ENCODE data around the gene DYRK1A.

DYRK1A gene

DNA sequence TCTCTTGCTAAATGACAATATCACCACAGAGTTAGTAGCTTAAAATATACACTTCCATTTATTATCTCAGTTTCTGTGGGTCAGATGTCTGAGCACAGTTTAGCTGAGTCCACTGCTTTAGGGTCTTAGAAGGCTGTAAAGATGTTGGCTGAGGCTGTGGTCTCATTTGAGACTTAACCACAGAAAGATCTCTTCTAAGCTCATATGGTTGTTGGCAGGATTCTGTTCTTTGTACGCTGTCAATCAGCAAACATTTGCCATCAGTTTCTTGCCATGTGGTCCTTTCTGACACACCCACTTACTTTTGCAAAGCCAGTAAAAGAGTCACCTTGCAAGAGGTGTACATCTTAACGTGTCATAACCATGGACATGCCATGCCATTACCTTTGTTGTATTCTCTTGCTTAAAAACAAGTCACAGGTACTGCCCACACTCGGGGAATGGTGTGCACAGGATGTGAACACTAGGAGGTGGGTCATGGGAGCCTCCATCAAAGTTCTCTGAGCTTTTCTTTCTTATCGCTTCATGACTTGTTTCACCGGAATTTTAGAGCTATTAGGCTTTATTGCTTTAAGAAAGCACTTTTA, 18.7 kb downstream of the DYRK1A start:
- no peak for DNase-seq (ENCODE audit: low read depth)

- no peak for DNase-seq (ENCODE audit: low read depth)
These were observed 19.6 kb downstream of the DYRK1A start for GRCh38 chr21:37386151-37386550.

GRCh38 chr21:37389456-37389855, 22.9 kb downstream of the DYRK1A start:
- no peak for DNase-seq (ENCODE audit: low read depth)

- DNase-seq (ENCODE audit: low read depth): no peak
These were observed 25.1 kb downstream of the DYRK1A start for GRCh38 chr21:37391666-37392065.

DNA sequence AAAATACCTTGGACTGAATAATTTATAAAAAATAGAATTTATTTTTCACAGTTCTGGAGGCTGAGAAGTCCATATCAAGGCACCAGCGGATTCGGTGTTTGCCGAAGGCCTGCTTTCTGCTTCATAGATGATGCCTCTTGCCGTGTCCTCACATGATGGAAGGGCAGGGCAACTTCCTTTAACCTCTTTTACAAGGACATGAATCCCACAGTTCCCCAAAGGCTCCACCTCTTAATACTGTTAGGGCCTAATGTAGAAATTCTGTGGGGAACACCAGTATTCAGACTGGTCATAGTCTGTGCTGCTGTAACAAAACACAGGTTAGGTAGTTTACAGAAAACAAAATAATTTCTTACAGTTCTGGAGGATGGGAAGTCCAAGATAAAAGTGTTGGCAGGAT, 25.9 kb downstream of the DYRK1A start:
- DNase-seq (ENCODE audit: low read depth): no peak

DNA sequence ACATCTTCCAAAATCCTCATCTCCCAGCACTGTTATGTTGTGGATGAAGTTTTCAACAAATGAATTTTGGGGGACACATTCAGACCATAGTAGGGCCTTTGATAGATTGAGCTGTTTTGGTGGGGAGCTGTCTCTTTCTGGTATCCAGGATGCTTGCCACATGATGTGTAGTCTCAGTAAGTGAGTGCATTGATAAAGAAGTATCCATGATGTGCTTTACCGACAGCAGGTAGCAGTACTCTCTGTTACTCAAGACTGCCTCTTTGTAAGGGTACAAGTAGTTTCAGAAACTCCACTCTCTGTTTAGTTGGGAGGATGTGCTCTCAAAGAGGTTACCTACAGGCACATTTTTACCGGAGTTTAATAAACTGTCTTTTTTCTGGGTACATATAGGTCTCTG, 26.5 kb downstream of the DYRK1A start:
- no peak for DNase-seq (ENCODE audit: low read depth)

- no peak for DNase-seq (ENCODE audit: low read depth)
These were observed 27.2 kb downstream of the DYRK1A start for GRCh38 chr21:37393786-37394185.

DNA sequence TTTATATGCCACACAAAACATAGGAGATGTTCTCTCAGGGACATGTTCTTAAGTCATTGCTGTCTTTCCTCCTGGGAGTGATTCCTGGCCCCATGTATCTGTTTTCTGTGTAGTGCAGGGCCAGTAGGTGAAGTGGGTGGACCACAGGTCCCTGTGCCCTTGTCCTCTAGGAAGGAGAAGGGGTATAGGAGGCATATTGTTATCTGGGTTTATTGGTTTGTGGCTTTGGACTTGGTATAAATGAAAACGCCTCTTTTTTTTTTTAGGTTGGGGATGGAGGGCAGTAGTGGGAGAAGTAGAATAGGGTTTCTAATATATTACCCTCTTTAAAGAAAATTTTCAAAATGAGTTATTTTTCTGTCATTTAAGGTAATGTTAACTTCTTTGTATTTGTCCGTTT, 29.4 kb downstream of the DYRK1A start:
- DNase-seq (ENCODE audit: low read depth): no peak

- no peak for DNase-seq (ENCODE audit: low read depth)
These were observed 30.3 kb downstream of the DYRK1A start for GRCh38 chr21:37396855-37397254.

DNA sequence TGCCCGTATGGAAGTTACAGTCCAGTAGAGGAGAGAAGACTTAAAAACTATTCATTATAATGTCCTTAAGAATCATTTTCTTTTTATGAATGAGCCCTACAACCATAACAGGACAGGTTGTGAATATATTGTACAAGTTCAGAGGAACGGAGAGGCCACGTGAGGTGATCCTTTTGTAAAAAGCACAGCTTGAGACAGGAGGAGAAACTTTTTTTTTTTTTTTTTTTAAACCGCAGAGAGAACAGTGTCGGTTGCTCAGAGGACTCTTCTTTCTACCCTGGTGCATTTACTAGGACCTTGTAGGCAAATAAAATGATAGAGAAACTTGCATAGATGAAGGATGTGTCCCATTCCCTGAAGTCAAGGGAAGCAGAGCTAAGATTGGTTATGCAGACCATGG, 32.1 kb downstream of the DYRK1A start:
- no peak for DNase-seq (ENCODE audit: low read depth)

DNA sequence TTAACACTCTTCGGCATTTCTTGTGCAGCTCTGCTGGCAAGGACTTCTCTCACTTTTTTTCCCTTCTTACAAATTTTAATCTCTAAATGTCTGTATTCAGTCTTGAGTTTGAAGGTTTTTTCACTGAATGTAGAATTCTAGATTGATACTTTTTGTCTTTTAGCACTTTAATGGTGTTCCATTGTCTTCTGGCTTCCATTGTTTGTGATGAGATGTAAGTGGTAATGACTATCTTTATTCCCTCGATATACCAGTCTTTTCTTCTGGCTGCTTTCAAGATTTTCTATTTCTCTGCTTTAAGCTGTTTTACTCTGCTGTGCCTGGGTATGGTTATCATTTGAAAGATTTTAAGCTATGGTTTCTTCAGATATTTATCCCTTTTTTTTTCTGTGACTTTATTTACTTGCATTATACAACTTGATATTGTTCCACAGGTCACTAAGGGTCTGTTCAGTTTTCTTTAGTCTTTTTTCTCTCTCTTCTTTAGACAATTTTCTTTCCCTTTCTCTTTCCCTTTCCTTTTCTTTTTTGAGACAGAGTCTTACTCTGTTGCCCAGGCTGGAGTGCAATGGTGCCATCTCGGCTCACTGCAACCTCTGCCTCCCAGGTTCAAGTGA, 35.8 kb downstream of the DYRK1A start:
- DNase-seq (ENCODE audit: low read depth): no peak

DNA sequence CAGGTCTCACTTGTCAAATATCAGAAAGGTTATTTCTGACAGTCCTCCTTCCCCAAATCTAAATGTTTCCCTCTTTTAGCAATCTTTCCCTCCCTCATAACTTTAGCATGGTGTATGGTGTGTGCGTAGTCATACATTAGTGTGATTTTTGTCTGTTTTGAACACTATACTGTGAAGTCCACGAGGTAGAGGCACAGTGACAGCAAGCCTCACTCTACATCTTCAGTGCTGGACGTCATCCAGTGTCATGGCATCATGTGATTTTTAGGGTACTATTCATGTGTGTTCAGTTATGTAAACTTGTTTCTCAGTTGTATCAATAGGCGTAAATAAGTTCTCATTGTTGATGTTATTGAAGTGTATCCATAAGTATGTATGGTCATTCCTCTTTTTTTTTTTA, 39.1 kb downstream of the DYRK1A start:
- no peak for DNase-seq (ENCODE audit: low read depth)

DNA sequence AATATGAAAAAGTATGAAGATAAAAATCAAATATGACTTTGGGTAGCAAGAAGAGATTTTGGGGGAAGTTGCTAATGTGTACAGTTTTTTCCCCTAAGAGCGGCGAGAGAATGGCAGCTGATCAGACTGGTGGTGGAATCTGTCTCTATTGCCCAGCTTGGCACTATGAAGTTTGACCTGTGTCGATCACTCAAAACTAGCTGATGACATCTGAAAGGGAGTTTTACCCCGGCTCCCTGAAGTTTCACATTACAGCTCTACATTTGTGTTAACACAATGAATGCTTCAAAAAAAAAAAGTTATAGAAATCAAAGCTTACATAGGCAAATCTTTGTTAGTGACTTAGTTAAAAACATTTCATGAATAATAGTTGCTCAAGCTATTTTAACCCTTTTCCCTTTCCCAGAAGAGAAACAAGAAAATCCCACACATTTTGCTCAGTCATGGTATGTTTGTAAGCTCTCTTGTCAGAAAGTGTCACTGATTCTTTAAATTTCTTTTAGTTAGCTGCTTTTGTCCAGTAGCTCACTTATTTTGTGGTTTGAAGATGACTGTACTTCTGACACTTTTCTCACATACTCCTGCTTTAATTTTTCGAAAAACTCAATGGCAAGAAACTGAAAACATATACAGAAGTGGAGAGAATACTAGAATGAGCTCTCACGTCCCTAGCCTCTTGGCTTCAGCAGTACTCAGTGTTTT, 41.3 kb downstream of the DYRK1A start:
- DNase-seq (ENCODE audit: low read depth): no peak

DNA sequence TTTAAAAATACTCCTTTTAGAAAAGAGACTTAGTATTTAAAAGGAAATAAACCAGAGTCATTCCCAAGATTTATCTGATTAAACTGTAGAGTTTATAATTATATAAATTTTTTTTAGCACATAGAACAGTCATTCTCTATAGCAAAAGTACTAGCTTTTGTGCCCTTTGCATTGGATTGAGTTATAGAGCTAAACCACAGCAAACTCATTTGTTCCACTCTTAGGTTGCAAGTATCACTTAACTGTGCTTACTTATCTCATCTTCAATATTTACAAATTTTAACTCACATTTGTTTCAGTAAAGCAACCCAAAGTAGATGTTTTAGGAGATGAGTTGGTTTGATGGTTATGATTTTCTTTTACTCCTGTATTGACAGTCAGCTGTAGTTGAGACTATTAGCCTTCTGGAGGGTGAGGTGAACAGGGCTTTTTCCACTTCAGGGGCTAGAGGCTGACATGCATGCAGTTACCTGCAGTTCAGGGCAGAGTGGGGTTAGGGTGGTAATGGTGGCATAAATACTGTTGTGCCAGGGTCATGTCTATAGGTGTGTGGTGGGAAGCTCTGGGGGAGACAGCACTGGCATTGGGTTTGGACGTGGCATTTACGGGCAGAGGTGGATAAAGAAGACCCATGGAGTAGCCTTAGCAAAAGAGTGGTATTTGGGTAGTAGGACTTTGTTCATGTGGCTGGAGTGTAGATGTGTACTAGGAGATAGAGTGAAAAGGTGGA, 42.1 kb downstream of the DYRK1A start:
- DNase-seq (ENCODE audit: low read depth): no peak

DNA sequence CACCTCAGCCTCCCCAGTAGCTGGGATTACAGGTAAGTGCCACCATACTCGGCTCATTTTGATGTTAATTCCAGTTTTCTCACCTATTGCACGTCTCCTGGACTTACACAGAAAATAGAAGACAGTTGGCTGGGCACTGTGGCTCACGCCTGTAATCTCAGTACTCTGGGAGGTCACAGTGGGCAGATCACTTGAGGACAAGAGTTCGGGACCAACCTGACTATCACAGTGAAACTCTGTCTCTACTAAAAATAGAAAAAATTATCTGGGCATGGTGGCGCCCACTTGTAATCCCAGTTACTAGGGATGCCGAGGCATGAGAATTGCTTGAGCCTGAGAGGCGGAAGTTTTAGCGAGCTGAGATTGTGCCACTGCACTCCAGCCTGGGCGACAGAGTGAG, 44.1 kb downstream of the DYRK1A start:
- DNase-seq (ENCODE audit: low read depth): no peak

DNA sequence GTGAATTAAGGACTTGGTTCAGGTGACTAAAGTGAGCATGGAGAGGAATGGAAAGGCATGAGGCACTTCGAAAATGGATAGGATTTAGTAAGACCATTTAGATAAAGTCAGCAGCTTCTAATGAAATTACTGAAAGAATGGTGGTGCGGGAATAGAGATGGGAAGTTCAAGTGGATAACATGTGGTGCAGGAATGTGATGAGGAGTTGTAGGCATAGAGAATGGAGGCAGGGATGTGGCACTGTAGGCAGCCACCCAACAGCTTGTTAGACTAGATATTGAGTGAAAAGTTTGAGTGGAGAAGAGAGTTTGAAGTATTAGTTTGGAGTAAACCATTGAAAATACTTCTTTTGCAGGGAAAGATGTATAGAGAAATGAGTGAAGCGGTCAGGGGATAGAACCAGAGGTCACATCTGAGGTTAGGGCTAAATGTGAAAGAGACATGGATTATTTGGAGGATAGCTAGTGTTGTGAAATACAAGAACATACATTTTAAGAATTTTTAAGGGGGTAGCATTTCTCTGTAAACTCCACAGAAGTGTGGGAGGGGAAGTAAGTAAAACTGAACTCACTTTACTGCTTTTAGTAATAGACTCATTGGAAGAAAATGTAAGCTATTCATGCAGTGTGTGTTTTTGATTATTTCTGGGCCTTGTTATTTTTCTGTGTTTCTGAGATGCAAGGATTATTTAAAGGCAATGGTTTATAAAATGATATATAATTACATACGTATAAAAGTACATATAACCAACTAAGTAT, 46.2 kb downstream of the DYRK1A start:
- DNase-seq (ENCODE audit: low read depth): no peak

- DNase-seq (ENCODE audit: low read depth): no peak
These were observed 47.1 kb downstream of the DYRK1A start for GRCh38 chr21:37413553-37414291.

- no peak for DNase-seq (ENCODE audit: low read depth)
These were observed 48.0 kb downstream of the DYRK1A start for GRCh38 chr21:37414292-37415253.

- DNase-seq (ENCODE audit: low read depth): no peak
These were observed 49.4 kb downstream of the DYRK1A start for GRCh38 chr21:37415939-37416338.

GRCh38 chr21:37416914-37417313, 50.3 kb downstream of the DYRK1A start:
- no peak for DNase-seq (ENCODE audit: low read depth)
